Measurements from ENCODE around the gene GBX2.
A peak's percentile ranks its signal among the peaks of the same experiment; 100 is the strongest.

The GBX2 gene

GRCh38 chr2:236180076-236180816, 12.1 kb upstream of the GBX2 start:
- DNase-seq, result peak; percentile 70

GRCh38 chr2:236179236-236180075, 11.3 kb upstream of the GBX2 start:
- peak; percentile 2 for DNase-seq

- peak; percentile 4 for DNase-seq
Measured at GRCh38 chr2:236178890-236179235, 10.7 kb upstream of the GBX2 start.

- DNase-seq, result peak; percentile 56
Measured at GRCh38 chr2:236177967-236178889, 10.0 kb upstream of the GBX2 start.

GRCh38 chr2:236177604-236177966, 9.4 kb upstream of the GBX2 start:
- DNase-seq, result peak; percentile 23

GRCh38 chr2:236176951-236177350, 8.8 kb upstream of the GBX2 start:
- no peak for DNase-seq

- peak; percentile 51 for DNase-seq
Measured at GRCh38 chr2:236176417-236176816, 8.2 kb upstream of the GBX2 start.

GRCh38 chr2:236175548-236176150, 7.5 kb upstream of the GBX2 start:
- no peak for DNase-seq

- DNase-seq, result no peak
Measured at GRCh38 chr2:236173729-236174607, 5.8 kb upstream of the GBX2 start.

GRCh38 chr2:236173036-236173728, 5.0 kb upstream of the GBX2 start:
- DNase-seq, result no peak

- DNase-seq, result no peak
Measured at GRCh38 chr2:236172255-236173035, 4.3 kb upstream of the GBX2 start.

- no peak for DNase-seq
Measured at GRCh38 chr2:236171680-236172254, 3.6 kb upstream of the GBX2 start.

- no peak for DNase-seq
Measured at GRCh38 chr2:236171181-236171679, 3.0 kb upstream of the GBX2 start.

GRCh38 chr2:236170590-236171165, 2.5 kb upstream of the GBX2 start:
- DNase-seq, result no peak

GRCh38 chr2:236169741-236170589, 1.8 kb upstream of the GBX2 start:
- DNase-seq, result no peak

GRCh38 chr2:236169151-236169721, 1.1 kb upstream of the GBX2 start:
- DNase-seq, result no peak

- no peak for DNase-seq
Measured at GRCh38 chr2:236167297-236168109, 683 bp downstream of the GBX2 start.

All from HCEC 1CT (cell line).